NCI-H69 (cell line): ENCODE results near the gene HOXB7.

Source experiments
- DNase-seq: peaks from one replicate; lab custom pipeline; 2025; lab: John Stamatoyannopoulos, UW

The HOXB7 gene

GRCh38 chr17:48609033-48609432, 1.8 kb downstream of the HOXB7 start:
- no peak for DNase-seq

GRCh38 chr17:48608494-48608834, 2.4 kb downstream of the HOXB7 start:
- DNase-seq, result no peak

GRCh38 chr17:48606892-48607614, 3.8 kb downstream of the HOXB7 start:
- DNase-seq, result no peak

GRCh38 chr17:48605991-48606891, 4.6 kb downstream of the HOXB7 start:
- no peak for DNase-seq

- DNase-seq, result no peak
These were observed 5.4 kb downstream of the HOXB7 start for GRCh38 chr17:48605409-48605919.

- no peak for DNase-seq
These were observed 6.0 kb downstream of the HOXB7 start, which contains the start of gene HOXB6 for GRCh38 chr17:48604770-48605329. Gene HOXB6, minus strand, starts transcription at chr17:48604986. Its CDS starts 6,836 bp downstream, at chr17:48598150.

GRCh38 chr17:48603959-48604769, 6.7 kb downstream of the HOXB7 start:
- peak; percentile 71 for DNase-seq

GRCh38 chr17:48601539-48602425, 9.0 kb downstream of the HOXB7 start:
- peak; percentile 21 for DNase-seq

GRCh38 chr17:48601207-48601538, 9.6 kb downstream of the HOXB7 start:
- no peak for DNase-seq

- no peak for DNase-seq
These were observed 10.3 kb downstream of the HOXB7 start for GRCh38 chr17:48600244-48601098.

GRCh38 chr17:48599354-48599753, 11.5 kb downstream of the HOXB7 start:
- no peak for DNase-seq

GRCh38 chr17:48598736-48599135, 12.1 kb downstream of the HOXB7 start:
- peak; percentile 14 for DNase-seq

- DNase-seq, result peak; percentile 74
These were observed 12.8 kb downstream of the HOXB7 start for GRCh38 chr17:48597778-48598631.

GRCh38 chr17:48597528-48597777, 13.4 kb downstream of the HOXB7 start:
- DNase-seq, result no peak

- DNase-seq, result peak; percentile 84
These were observed 13.9 kb downstream of the HOXB7 start for GRCh38 chr17:48596735-48597527.

- DNase-seq, result peak; percentile 75
These were observed 14.7 kb downstream of the HOXB7 start for GRCh38 chr17:48596000-48596734.

- DNase-seq, result no peak
These were observed 15.4 kb downstream of the HOXB7 start for GRCh38 chr17:48595278-48595999.
